NCI-H1092 (cell line): ENCODE data around the gene QKI.

ENCODE experiments used
- DNase-seq: peaks from one replicate; lab custom pipeline; 2025; lab: John Stamatoyannopoulos, UW

QKI gene

GRCh38 chr6:163613668-163614067 lies 199.2 kb downstream of the QKI start:
- DNase-seq = no peak

- no peak for DNase-seq
These were observed 201.9 kb downstream of the QKI start for GRCh38 chr6:163616452-163616851.

GRCh38 chr6:163617549-163617948 lies 203.0 kb downstream of the QKI start:
- DNase-seq = no peak

GRCh38 chr6:163620101-163620500 lies 205.6 kb downstream of the QKI start:
- DNase-seq = no peak

GRCh38 chr6:163620670-163621330 lies 206.3 kb downstream of the QKI start:
- no peak for DNase-seq

GRCh38 chr6:163625265-163625664 lies 210.7 kb downstream of the QKI start:
- DNase-seq = no peak

GRCh38 chr6:163626073-163626867 lies 211.8 kb downstream of the QKI start:
- no peak for DNase-seq

- no peak for DNase-seq
These were observed 212.9 kb downstream of the QKI start for GRCh38 chr6:163627274-163628062.
